ENCODE data around the gene SLC46A1.

The SLC46A1 gene

DNA sequence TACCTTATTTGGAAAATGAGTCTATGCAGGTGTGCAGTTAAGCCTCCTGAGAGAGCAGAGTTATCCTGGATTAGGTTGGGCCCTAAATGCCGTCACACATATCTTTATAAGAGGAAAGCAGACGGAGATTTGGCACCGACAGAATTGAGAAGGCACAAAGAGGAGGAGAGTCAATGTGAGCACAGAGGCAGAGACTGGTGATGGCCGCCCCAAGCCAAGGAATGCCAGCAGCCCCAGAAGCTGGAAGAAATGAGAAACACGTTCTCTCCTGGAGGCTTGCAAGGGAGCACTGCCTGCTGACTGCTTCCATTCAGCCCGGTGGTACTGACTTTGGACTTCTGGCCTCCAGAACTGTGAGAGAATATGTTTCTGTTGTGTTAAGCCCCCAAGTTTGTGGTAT, 3.2 kb downstream of the SLC46A1 start:
- no peak for FAIRE-seq

DNA sequence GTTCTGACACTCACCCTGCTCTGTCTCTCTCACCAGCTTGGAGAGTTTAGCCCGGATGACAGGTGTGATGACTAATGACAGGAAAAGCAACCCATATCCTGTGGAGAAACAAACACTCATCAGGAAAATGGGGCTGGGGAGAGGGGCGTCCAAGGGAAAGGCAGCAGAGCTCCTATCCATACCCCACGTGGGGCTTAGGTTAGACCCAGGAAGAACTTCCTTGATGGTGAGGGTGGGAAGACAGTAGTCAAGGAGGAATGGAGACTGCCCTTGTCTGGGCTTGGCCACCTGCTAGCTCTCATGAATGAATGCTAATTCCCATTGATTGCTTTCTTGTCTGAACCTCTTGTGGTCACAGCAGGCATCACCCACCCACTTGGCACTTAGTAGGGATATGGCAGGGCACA, 3.8 kb downstream of the SLC46A1 start:
- FAIRE-seq = no peak

DNA sequence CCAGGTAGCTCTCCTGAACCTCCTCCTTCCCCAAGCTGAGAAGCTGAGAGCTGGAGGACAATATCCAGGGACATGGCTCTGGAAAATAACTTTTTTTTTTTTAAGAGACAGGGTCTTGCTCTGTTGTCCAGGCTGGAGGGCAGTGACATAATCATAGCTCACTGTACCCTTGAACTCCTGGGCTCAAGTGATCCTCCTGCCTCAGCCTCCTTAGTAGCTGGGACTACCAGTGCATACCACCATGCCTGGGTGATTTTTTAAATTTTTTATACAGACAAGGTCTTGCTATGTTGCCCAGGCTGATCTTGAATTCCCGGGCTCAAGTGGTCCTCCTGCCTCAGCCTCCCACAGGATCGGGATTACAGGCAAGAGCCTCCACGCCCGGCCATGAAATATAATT, 6.2 kb downstream of the SLC46A1 start:
- FAIRE-seq = no peak

DNA sequence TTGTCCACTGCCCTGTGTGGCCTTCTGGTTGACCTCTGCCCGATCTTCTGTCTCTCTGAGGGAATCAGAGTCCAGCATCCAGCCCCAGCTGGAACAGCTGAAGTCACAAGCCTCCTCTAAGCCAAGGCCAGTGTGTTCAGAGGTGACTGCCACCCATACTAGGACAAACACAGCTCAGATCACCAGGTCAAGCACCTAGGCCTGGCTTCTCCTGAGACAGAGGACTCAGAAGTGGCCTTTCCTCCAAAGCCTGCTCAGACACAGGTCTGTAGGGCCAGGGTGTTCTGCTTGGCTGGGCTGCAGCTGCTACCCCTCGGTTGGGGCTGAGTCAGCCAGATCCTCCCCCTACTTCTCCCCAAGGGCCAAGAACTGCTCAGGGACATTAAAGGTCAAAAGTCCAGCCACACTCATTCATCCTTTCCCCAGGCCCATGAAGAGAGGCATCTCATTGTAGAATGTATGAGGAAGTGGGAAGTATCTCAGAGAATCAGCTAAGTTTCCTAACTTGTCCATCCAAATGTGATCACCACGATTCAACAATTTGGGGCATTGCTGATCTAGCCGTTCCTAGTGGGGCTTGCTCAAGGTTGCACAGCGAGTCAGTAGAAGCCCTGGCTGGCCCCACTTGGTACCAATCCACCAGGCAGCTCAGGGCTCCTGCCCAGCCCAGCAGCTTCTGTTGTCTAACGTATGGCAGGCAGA, 7.6 kb downstream of the SLC46A1 start:
- FAIRE-seq = no peak

DNA sequence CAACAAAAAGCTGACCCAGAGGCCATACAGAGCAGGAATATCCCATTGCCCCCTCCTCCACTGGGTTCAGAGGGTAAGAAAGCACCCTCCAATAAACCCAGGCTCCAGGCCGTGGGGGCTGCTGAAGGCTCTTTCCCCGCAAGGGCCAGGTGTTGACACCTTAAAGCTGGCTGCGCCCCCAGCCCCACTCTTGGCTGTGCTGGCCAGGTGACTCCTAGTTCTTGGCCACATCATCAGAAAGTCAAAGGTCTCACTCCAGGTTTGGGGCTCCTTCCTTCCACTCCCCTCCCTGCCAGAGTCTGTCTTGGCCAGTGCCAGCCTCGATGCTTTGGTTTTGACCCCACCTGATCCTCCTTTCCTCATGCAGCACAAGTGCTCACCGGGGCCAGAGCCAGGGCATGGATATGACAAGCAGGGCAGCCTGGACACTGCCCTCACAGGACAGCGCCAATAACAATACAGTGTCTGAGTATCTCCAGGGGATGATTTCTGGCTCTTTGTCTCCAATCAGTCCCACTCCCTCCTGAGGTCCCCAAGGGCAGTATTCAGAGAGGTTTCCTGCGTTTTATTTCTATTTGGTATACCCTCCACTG, 8.2 kb downstream of the SLC46A1 start:
- no peak for FAIRE-seq

DNA sequence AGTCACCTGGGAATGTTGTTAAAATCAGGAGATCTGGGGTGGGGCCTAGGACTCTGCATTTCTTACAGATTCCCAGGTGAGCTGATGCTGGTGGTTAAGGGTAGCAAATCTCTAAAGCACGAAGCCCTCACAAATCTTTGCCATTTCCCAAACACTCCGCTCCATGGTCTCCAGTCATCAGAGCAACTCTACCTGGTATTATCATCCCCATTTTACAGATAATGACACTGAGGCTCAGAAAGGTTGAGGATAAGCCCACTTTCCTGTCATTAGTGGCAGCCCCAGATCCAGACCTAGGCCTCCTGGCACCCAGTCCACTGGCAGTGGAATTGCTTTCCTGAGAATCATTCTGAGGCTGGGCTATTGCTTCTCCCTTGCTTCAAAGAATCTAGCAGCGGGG, 8.7 kb downstream of the SLC46A1 start:
- FAIRE-seq = no peak

DNA sequence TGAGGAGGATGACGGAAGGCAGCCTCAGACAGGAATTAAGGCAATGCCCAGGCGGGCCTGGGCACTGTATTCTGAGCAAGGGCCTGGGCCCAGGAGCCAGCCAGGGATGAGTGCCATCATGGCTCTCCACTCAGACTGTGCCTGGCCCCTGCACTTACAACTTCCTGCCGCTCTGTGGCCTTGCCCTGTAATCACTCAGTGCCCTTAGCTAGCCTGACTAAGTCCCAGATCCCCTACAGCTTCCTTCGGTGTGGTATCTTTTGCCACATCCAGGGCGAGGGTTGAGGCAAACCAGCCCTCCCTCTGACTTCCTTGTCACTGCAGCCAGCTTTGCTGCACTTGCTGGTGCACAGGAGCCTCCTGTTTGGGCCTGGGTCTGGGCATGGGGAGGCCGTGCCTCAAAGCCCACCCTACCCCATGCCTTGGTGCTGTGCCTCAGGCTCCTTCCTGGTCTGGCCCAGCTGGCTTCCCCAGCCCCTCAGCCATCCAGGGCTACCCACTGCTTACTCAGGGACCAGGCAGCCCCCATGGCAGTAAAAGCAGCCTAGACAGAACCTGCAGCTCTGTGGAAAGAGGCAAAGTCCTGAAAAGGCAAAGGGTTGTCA, 9.3 kb downstream of the SLC46A1 start:
- no peak for FAIRE-seq

DNA sequence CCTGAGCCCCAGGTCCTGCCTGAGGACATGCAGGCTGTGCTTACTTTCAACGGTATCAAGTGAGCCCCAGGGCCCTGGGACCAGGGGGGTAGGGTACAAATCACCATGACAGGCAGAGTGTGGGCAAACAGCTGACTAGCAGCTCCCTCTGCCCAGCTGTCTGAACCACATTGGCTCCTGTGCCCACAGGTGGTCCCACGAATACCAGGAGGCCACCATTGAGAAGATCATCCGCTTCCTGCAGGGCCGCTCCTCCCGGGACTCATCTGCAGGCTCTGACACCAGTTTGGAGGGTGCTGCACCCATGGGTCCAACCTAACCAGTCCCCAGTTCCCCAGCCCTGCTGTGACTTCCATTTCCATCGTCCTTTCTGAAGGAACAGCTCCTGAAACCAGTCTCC, 10.0 kb downstream of the SLC46A1 start:
- no peak for FAIRE-seq

DNA sequence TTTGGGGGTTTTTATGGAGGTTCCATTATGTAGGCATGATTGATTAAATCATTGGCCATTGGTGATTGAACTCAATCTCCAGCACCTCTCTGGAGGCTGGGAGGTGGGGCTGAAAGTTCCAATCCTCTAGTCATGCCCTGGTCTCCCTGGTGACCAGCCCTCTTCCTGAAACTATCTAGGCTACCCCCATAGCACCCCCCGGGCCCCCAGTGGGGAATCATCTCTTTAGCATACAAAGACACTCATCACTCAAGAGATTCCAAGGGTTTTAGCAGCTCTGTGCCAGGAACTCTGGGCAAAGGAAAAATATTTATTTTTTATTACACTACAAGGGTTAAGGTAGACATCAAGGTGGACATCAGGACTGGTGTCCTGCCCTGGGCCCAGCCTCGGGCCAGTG, 10.6 kb downstream of the SLC46A1 start:
- no peak for FAIRE-seq

DNA sequence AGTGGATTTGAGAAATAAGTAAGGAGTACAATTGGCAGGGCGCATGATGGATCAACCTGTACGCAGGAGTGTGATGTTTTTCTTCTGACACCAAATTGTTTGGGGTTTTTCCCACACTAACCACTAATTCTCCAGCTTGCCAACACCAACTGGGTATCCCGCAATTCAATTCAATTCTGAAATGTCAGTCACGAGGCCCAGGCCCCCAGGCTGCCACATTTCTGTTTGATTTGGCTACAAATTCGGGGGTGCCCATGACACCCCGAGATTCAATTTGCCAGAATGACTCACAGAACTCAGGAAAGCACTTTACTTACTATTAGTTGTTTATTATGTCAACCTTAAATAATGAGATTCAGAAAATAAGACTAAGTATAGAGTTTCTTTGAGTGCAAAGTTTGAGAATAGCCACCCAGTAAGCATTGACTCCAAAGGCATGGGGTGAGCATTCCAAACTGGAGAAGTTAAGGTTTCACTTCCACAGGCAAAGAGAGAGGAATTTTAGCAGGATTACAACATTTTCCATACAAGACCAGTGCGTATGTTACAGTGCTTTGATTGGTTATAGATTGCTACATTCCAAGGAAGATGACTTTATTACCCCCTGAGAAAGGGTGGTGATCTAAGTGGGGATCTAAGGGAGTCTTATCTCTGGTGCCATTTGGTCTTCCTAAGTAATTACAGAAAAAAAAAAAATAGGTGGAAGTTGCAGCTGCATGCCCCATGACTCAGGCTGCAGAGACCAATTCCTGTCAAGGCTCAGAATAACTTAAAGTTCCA, 11.5 kb downstream of the SLC46A1 start:
- FAIRE-seq = no peak

DNA sequence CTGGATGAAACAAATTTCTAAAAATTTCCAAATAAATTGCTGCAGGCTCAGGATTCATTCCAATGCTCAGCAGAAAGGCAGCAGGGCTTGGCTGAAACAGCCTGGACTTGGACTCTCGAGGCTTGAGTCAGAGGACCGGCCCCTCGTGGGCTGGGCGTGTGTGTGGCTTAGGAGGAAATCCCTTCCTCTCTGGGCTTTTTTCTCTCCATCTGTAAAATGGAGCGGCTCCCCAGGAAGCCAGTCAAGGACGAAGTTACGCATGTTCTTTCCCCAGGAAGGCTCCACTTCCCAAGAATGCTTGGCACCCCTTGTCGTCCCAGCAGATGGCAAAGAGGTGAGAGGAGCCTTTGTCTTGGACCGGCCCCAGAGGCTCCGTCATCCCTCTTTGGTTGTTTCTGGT, 13.5 kb downstream of the SLC46A1 start:
- FAIRE-seq = no peak

DNA sequence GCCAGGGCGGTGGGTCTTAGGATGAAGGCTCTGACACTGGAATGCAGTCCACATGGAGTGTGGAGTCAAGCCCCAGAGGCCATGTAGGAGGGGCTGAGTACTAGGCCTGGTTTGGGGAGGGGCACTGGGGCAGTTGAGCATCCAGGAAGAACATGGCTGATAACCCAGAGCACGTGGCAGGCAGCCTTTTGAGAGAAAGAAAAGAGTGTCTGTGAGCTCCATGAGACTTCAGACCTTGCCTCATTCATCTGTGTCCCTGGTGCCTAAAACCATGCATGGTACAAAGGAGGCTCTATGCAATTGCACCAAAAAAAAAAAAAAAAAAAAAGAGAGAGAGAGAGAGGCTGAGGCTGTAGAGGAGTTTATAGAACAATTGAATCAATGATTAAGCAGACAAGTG, 14.6 kb downstream of the SLC46A1 start:
- FAIRE-seq = no peak

DNA sequence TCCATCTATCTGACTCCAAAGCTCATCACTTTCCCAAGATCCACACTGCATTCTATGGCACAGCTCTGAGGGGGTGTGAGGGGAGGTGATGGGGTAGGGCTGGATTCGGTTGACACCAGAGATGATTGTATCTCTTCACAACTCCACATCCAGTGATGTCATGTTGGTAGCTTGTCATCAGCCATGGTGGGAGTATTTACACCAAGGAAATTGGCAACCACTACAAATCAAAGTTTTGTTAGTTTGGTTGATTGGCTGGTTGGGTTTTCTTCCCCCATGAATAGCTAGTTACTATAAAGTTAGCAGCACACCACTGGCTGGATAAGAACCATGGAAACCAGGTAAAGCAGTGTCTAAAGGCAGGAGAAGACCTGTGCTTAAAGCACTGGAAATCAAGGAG, 15.0 kb downstream of the SLC46A1 start:
- no peak for FAIRE-seq

DNA sequence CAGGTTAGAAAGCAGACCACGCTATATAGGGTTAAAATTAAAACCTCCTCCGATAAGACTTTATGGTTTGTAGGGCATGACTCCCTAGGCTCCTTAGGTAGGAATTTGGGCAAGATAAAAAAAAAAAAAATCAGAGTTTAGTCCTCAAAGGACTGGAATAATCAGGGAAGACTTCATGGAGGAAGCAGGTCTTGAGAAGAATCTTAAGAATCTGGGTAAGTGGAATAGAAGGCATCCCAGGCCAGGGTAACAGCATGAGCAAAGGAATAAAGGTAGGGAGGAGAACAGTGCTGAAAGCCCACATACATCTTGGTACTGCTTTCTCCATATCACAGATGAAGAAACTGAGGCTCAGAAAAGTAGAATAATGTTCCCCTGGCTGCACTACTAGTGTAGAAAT, 15.4 kb downstream of the SLC46A1 start:
- FAIRE-seq = no peak

DNA sequence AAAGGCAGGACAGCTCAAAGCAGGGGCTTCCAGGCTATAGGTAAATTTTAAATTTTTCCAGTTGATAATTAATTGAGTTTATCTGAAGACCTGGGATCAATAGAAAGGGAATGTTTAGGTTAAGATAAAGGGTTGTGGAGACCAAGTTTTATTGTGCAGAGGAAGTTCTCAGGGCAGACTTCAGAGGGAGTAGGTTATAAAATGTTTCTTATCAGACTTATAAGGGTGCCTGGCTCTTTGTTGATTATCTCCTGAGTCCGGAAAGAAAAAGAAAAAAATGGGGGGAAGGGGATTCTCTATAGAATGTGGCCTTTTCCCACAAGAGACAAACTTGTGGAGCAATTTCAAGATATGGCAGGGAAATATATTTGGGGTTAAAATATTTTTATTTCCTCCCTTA, 15.9 kb downstream of the SLC46A1 start:
- no peak for FAIRE-seq

DNA sequence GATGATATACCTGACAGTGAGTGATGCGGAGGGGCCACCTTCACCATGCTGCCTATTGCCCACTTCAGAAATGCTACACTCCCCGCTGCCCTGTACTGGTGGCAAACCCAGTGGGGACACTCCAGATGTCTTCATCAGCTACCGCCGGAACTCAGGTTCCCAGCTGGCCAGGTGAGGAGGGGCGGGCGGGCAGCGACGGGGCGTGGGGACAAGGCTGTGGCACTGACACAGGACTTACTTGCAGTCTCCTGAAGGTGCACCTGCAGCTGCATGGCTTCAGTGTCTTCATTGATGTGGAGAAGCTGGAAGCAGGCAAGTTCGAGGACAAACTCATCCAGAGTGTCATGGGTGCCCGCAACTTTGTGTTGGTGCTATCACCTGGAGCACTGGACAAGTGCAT, 17.9 kb downstream of the SLC46A1 start:
- FAIRE-seq = no peak

DNA sequence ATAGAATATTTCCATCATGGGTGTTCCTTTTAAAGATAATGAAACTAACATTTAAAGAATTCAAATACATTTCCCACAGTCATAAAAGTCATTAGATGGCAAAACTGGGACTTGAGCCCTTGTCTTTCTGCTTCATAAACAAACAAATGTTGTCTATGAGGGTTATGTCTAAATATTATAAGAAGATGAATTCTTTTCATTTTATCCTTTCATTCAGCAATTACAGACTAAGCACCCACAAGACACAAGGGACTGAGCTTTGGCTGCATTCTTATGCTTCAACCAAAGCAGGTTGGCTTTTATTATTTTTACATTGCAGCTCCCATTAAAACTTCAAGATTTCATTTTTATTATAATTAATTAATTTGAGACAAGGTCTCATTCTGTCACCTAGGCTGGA, 19.6 kb downstream of the SLC46A1 start:
- no peak for FAIRE-seq

DNA sequence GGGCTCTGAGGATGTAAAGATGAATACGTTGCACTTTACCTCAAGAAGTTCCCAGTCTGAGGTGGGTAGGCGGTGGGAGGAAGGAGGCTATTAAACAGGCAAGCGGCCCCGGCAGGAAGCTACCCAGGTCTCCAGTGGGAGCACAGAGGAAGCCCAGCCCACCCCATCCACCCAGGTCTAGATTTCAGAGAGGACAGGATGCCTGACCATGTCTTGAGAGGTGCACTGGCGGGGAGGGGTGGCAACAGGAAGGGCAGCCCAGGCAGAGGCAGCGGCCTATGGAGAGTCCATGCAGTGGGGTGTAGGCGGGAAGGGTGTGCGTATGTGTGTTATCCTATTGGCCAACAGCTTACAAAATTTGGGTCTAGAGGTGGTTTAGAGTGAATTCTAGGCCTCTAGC, 20.6 kb downstream of the SLC46A1 start:
- FAIRE-seq = no peak

DNA sequence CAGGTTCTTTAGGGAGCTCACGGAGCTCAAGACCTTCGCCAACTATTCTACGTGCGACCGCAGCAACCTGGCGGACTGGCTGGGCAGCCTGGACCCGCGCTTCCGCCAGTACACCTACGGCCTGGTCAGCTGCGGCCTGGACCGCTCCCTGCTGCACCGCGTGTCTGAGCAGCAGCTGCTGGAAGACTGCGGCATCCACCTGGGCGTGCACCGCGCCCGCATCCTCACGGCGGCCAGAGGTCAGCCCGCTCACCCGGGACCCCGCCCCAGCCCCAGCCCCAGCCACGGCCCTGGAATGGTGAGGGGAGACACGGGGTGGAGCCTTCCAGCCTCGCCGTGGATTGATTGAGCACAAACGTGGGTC, 21.0 kb downstream of the SLC46A1 start:
- FAIRE-seq = no peak

DNA sequence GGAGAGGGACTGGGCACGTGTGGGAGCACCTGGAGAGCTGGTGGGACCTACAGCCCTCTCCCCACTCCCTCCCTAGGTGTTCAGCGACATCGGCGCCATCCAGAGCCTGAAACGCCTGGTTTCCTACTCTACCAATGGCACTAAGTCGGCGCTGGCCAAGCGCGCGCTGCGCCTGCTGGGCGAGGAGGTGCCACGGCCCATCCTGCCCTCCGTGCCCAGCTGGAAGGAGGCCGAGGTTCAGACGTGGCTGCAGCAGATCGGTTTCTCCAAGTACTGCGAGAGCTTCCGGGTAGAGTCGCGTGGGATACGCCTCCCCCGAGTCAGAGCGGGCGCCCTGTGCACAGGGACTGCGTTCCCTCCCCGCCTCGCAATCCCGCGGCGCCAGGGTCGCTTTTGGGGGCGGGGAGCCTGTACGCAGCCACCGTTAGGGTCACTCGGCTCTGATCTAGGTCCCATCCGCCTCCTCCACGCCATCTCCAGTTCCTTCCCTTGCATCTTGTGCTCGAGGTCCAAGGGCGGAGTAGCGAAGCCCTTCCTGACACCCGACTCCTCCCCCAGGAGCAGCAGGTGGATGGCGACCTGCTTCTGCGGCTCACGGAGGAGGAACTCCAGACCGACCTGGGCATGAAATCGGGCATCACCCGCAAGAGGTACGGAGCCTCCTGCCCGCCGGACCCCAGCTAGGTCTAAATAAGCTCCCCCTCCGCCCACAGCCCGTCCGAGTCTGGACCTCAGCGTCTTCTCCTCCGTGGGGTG, 21.6 kb downstream of the SLC46A1 start:
- no peak for FAIRE-seq

DNA sequence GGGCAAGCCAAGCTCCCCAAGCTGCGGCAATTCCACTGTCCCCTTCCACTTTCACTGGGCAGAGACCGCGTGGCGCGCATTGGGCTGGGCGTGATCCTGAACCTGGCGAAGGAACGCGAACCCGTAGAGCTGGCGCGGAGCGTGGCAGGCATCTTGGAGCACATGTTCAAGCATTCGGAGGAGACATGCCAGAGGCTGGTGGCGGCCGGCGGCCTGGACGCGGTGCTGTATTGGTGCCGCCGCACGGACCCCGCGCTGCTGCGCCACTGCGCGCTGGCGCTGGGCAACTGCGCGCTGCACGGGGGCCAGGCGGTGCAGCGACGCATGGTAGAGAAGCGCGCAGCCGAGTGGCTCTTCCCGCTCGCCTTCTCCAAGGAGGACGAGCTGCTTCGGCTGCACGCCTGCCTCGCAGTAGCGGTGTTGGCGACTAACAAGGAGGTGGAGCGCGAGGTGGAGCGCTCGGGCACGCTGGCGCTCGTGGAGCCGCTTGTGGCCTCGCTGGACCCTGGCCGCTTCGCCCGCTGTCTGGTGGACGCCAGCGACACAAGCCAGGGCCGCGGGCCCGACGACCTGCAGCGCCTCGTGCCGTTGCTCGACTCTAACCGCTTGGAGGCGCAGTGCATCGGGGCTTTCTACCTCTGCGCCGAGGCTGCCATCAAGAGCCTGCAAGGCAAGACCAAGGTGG, 24.7 kb downstream of the SLC46A1 start:
- FAIRE-seq = no peak
